HG03469 (cell line): ENCODE results near the gene ZBED1.
"Not testable (repeated sequence)": the region's sequence is repeated elsewhere in the genome, so short reads cannot be mapped to it uniquely, and the experiment has no call there.

Experiments
- ATAC-seq: cut with Tn5 transposase; IDR thresholded peaks from one replicate; pipeline ENCODE4 v1.9.1; 2021; ENCODE audit warnings: mild to moderate bottlenecking, moderate library complexity, moderate number of reproducible peaks; ENCODE audit not compliant: unreplicated experiment

The ZBED1 gene

GRCh38 chrX:2457289-2458133 is 43.3 kb downstream of the ZBED1 start:
- ATAC-seq, result no peak

GRCh38 chrX:2456091-2456490 is 44.7 kb downstream of the ZBED1 start:
- ATAC-seq, result not testable (repeated sequence)

DNA sequence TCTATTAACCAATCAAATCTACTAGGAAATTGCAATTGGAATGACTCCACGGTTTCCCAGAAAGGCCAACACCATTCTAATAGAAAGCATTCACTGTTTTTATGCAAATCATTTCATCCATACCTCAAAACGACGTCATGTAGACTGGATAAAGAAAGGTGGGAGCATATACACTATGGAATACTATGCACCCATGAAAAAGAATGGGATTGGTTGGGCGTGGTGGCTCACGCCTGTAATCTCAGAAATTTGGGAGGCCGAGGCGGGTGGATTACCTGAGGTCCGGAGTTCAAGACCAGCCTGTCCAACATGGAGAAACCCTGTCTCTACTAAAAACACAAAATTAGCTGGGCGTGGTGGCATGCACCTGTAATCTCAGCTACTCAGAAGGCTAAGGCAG is 46.2 kb downstream of the ZBED1 start:
- ATAC-seq, result not testable (repeated sequence)

- no peak for ATAC-seq
These were observed 48.0 kb downstream of the ZBED1 start for GRCh38 chrX:2452799-2453198.

DNA sequence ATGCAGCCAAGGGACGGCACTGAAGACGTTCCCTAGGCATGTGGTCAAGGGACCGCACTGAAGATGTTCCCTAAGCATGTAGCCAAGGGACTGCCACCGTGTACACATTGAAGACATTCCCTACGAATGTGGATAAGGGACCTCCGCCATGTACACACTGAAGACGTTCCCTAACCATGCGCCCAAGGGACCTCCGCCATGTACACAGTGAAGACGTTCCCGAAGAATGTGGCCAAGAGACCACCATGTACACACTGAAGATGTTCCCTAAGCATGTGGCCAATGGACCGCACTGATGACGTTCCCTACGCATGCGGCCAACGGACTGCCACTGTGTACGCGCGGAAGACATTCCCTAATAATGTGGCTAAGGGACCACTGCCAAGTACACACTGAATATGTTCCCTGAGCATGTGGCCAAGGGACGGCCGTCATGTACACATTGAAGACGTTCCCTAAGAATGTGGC is 48.4 kb downstream of the ZBED1 start:
- no peak for ATAC-seq

DNA sequence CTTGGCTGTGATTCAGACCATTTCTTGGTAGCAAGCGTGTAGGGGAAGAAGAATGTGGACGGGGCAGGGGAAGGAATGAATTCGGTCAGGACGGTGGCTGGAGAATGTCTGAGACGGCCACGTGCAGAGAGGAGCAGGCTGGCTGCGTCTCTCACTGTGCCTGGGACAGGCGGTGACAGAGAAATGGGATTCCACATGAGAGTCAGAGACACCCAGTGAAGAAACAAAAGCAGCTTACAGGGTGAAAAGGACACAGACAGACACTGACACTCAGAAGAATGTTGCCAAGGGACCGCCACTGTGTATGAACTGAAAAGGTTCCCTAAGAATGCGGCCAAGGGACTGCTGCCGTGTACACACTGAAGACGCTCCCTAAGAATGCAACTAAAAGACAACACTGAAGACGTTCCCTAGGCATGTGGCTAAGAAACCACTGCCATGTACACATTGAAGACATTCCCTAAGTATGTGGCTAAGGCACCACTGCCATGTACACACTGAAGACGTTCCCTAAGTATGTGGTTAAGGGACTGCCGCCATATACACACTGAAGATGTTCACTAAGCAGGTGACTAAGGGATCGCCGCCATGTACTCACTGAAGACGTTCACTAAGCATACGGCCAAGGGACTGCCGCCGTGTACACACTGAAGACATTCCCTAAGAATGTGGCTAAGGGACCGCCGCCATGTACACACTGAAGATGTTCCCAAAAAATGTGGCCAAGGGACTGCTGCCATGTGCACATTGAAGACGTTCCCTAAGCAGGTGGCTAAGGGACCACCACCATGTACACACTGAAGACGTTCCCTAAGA is 49.1 kb downstream of the ZBED1 start:
- no peak for ATAC-seq

GRCh38 chrX:2450681-2451080 is 50.1 kb downstream of the ZBED1 start:
- ATAC-seq, result no peak

GRCh38 chrX:2449135-2449886 is 51.5 kb downstream of the ZBED1 start:
- no peak for ATAC-seq

DNA sequence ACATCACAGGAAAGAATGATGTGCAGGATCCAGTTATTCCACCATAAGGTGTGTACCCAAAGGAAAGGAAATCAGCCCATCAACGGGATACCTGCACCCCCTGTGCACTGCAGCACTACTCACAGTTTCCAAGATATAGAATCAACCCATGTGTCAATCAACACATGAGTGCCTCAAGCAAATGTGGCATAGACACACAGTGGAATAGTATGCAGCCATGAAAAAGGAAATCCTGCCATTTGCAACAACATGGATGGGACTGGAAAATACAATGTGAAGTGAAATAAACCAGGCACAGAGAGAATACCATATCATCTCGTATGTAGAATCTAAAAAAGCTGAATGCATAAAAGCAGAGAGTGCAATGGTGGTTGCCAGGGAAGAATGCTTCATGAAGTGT is 53.3 kb downstream of the ZBED1 start:
- ATAC-seq, result no peak

GRCh38 chrX:2446815-2447214 is 54.0 kb downstream of the ZBED1 start:
- ATAC-seq, result no peak

GRCh38 chrX:2445662-2446623 is 54.8 kb downstream of the ZBED1 start:
- no peak for ATAC-seq

DNA sequence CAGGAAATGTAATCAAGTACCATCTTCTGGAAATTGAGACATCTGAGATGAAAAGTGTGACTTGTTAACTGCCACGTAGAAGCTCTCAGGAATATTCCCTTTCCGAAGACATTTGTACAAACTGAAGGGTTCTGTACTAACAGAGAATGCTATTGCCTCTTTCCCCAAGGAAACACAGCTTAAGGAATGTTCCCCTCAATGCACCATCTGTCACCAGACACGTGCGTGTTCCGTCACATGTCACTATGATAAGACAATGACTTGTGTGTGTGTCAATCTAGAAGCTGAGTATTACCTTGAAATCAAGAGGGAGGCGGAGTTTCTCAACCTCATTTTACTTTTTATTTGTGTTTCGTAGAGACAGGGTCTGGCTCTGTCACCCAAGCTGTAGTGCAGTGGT is 58.1 kb downstream of the ZBED1 start:
- ATAC-seq, result no peak

DNA sequence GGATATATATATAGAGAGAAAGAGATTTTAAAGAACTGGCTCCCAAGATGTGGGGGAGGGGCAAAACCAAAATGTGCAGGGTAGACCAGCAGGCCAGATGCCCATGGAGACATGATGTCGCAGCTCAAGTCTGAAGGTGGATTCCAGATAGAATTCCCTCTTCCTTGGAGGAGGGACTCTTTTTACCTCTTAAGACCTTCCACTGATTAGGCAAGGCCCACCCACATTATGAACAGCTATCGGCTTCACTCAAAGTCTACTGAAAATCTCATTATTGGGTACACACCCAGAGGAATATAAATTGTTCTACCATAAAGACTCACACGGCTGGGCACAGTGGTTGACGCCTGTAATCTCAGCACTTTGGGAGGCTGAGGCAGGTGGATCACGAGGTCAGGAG is 59.3 kb downstream of the ZBED1 start:
- ATAC-seq, result no peak

DNA sequence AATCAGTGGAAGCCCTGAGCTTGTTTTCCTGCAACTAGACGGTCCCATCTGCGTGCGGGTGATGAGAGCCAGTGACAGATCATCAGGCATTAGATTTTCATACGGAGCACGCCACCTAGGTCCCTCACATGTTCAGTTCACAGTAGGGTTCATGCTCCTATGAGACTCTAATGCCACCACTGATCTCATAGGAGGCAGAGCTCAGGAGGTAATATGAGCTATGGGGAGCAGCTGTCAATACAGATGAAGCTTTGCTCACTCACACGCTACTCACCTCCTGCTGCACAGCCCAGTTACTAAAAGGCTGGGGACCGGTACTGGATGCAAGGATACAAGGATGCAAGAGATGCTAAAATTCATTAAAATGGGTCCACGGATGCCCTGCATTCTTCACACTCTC is 61.2 kb downstream of the ZBED1 start:
- ATAC-seq, result no peak
